T47D (cell line): ENCODE results near the gene ABTB1.

ENCODE experiments used
- DNase-seq, 2 experiments: peaks; one replicate each; pipeline versions ENCODE4 v3.0.0 to v3.0.0-alpha.2; 2011 to 2012; ENCODE audit warnings: low read depth in 1 of 2, low spot score in 1 of 2
- JUND ChIP-seq: IDR thresholded peaks from 2 replicates; pipeline ENCODE4 v1.6.1; 2012; ENCODE audit warnings: low read depth
- in situ Hi-C: cut with HindIII; loops from 2 replicates; pipeline ENCODE4 v1.10.0; 2016; ENCODE audit warnings: low sequenced_read_pairs, low pct_unique_long_range_greater_than_20kb

Gene ABTB1

DNA sequence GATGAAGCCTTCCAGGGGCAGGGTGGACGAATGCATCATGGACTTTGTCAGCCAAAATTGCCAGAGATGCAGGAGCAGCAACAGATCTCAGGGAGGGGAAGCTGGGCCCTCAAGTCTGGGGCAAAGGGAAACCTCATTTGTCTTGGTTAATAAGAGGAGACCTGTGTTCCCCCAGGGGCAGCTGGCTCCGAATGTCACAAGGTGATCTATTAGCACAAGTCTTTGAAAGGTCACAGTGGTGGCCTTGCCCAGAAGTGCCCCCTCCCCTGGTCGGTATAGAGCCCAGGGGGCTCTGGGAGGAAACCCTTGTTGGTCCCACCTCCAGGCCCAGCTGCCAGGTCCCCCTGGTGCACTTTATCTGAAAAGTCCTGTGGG lies 46.2 kb downstream of the ABTB1 start:
- no peak for TF ChIP-seq JUND
- in situ Hi-C loops: no loop called here
- DNase-seq: no peak

- no peak for DNase-seq
- no peak for TF ChIP-seq JUND
- in situ Hi-C loops: no loop called here
These were observed 46.6 kb downstream of the ABTB1 start for GRCh38 chr3:127719369-127719768.

GRCh38 chr3:127720161-127720823 lies 47.5 kb downstream of the ABTB1 start:
- no peak for TF ChIP-seq JUND
- in situ Hi-C loops: no loop called here
- no peak for DNase-seq

DNA sequence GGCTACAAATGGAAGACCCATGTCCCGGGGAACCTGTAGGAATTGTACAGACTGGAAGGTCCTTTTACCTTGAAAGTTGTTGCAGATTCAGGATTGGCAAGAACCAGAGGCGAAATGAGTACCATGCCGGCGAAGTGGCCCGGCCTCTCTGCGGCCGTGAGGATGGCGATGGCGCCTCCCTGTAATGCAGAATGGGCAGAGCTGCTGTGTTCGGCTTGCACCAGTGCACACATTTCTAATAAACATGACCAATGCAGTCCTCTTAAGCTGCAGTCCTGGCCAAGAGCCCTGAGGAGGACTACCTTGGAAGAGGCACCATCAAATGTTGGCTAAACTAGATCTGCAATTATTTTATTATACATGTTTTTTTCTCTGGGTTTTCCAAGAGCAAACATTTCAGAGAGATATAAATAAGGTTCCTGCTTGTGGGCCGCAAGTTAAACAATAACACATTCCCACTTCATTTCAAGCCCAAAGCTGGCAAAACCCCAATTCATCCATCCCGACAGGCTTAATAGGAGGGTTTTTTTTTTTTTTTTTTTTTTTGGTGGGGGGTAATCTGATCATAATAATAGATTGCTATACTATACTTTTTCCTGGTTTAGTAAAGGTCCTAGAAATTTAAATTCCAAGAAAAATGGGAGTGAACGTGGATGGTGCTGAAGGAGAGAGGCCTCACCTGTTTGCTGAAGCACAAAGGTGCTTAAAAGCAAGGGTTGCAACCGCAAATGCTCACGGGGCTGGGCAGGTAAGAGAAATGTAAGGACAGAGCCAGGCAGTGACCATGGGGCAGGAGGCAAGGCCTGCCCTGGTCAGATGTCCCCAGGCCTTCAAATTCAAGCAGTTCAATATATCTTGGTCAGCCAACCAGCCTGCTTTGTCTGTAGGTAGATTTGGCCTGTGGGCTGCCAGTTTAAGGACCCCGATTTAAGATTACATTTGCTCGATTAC lies 48.5 kb downstream of the ABTB1 start:
- TF ChIP-seq JUND: no peak
- in situ Hi-C loops: no loop called here
- no peak for DNase-seq

GRCh38 chr3:127722091-127722784 lies 49.5 kb downstream of the ABTB1 start:
- TF ChIP-seq JUND: no peak
- no peak for DNase-seq
- in situ Hi-C loops: no loop called here

- in situ Hi-C loops: no loop called here
- no peak for TF ChIP-seq JUND
- DNase-seq: no peak
These were observed 50.3 kb downstream of the ABTB1 start for GRCh38 chr3:127723011-127723567.

GRCh38 chr3:127726894-127727293 lies 54.1 kb downstream of the ABTB1 start:
- in situ Hi-C loops: no loop called here
- no peak for TF ChIP-seq JUND
- DNase-seq: no peak

DNA sequence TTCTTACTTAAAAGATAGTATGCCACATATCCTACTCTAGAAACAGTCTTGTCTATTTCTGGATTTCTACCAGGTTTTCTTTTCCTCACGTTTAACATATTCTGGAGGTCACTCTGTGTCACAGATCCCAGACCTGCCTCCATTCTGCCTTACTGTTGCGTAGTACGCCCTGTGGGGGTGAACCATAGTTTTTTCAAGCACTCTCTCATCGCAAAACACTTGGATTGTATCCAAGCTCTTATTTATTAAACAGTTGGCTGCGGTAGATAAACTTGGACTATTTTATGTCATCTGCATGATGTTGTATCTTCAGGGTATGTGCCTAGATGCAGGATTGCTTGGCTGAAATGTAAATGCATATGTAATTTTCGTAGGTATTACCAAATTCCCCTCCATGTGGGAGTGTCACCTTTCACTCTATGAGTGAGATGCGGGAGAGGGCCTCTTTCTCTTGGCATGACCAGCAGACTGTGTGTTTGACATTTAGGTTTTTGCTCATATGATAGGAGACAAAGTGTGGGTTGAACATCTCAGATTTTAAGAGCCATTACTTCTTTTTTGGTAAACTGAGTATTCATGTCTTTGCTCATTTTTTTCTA lies 55.8 kb downstream of the ABTB1 start:
- in situ Hi-C loops: no loop called here
- DNase-seq: no peak
- no peak for TF ChIP-seq JUND

DNA sequence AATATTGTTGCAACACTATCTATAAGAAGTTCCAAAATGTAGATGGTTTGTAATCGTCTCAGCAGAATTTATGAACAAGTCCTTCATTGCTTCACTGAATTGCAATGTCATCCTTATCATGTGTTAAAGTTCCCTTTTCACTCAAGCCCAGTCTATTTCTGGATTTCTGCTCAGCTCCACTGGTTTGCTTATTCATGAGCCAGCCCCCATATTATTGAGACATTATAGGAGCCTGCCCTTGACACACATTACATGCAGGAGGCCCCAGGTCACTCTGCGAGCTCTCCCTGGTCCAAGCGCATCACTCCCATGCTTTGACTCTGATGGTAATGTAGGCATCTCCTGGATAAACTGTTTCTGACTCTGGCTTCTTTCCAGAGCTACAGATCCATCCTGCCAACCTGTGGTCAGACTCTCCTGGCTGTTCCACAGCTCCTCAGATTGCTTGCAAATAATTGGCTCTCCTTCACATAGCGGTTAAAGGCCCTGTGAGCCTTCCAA lies 56.9 kb downstream of the ABTB1 start:
- TF ChIP-seq JUND: no peak
- in situ Hi-C loops: no loop called here
- no peak for DNase-seq

DNA sequence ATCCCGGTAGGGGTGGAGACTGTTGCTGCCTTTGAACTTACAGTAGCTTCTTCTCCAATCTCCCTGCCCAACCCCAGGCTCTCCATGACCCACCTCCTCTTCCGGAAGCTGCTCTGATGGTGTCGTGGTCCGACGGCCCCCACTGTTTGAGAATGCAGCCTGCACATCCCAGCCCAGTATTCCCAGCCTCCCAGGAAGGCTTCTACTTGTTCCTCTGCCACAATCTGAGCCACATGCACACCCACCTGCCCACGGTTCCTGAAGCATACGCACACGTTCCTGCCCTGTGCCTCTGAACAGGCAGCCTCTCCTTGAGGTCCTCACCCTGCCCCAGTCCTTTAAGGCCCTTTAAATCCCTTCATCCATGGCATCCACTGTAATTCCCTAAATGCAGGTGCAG lies 57.4 kb downstream of the ABTB1 start:
- no peak for TF ChIP-seq JUND
- in situ Hi-C loops: no loop called here
- no peak for DNase-seq
